ENCODE results near the gene ELMOD3.
"Not testable (repeated sequence)": the region's sequence is repeated elsewhere in the genome, so short reads cannot be mapped to it uniquely, and the experiment has no call there.

The ELMOD3 gene

DNA sequence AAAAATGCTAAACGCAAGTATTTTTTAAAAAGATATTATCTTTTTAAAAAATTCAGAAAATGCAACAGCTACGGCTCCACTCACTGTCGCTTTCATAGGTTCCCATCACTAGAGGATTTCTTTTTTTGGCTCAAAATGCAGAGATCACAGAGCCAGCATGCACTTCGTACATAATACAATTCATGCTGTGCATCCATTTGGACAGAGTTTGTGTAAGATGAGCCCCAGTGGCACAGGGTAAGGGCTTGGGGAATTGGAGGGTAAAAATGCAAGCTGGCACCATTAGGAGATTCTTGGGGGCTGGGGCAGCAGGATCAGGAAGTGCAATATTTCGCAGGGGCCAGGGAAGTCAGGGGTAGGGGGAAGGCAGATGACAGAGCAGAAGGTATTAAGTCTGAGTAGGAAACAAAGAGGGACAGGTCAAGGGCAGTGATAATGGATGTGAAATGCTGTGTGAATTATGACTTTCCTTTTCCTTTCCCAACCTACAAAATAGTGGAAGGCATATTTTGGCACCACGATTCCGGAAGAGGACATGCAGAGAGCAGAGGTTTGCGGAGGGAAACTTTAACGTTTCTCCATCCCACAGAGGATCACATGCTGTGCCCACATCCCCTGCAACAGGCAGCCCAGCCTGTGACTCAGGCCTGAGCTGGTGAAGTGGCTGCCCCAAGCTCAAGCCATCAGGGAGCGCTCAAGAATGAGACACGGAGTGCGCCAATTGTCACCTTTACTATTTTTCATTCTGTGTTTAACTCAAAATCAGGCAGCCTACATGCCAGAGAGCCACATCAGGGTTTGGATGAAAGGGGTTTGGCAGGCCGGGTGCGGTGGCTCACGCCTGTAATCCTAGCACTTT, 50.9 kb downstream of the ELMOD3 start:
- peak; percentile 85 for DNase-seq

GRCh38 chr2:85409845-85410583, 55.4 kb downstream of the ELMOD3 start, which contains the start of gene CAPG:
Gene CAPG (minus strand): TSS chr2:85410366. CDS start chr2:85402145, 8,221 bp downstream.
- peak; percentile 78 for DNase-seq

DNA sequence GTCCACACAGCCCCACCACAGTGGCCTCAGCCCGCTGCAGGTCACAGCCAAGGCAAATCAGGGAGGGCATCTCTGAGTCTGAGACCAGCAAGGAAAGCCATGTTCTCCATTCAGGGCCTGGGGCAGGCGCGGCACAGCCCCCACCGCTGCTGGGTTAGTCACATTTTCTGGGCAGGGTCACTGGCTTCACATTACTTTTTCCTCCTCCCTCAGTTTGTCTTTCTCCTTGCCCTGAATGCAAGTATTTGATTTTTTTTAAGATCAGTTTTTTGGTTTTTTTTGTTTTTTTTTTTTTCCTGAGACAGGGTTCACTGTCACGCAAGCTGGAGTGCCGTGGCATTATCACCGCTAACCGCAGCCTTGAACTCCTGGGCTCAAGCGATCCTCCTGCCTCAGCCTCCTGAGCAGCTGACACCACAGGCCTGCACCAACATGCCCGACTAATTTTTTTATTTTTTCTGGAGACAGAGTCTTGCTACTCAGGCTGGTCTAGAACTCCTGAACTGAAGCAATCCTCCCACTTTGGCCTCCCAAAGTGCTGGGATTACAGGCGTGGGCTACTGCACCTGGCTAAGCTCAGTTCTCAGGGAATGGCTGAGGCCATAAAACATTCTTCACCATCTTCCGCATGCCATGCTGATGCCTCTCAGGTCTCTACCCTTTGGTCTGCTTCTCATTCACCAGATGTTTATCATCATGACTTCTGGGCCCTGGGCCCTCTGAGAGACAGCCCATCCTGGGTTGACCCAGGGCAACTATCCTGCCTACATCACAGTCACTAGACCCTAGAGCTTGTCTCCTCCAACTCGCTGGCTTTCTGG, 56.2 kb downstream of the ELMOD3 start:
- no peak for DNase-seq

DNA sequence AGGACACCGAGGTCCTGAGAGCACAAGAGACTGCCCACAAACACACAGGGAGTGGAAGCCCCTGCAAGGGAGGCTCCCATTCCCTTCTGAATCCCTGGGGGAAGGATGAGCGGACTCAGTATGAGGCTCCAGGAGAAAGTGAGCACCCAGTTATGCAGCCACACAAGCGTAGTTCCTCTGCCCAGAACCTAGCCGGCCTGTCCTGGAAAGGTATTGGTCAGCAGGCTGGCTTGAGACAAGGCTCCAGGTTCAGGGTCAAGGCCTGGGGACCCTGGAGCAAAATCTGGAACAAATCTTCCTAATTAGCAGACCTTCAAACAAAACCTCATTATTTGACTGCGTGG, 56.8 kb downstream of the ELMOD3 start:
- no peak for DNase-seq

- peak; percentile 77 for DNase-seq
Observed at GRCh38 chr2:85413592-85414420, 59.2 kb downstream of the ELMOD3 start.

- DNase-seq: not testable (repeated sequence)
Observed at GRCh38 chr2:85414421-85414759, 59.8 kb downstream of the ELMOD3 start.

DNA sequence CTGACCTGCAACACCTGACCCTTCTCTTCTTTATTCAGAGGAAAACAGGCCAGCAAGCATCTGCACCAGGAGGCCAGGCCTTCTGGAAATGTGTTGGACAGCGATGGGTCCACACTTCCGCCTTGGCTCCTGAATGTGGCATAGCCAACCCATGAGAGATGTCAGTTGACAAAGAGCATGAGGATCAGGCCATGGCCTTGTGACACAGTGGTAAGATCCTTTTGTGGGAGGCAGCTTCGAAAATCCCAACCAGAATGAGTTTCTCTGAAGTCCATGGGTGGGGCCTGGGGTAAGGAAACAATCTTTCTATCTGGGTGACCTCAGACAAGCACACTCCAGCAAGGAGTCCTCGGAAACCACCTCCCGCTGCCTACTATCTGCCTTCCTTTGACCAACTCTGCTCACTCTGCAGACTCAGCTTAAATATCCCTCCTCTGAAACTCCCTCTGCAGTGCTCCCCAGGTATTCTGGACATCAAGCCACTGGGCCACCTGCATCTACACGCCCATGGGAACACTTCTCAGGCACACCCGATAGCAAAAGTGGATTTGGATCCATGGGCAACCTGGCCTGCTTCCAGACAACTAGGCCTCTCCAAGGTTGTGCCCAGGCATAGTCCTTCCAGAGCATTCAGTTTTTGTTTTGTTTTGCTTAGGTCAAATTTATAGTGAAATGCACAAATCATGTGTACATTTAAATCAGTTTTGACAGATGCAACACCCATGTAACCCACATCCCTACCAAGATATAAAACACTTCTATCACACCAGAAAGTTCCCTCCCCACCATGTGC, 60.4 kb downstream of the ELMOD3 start:
- no peak for DNase-seq

DNA sequence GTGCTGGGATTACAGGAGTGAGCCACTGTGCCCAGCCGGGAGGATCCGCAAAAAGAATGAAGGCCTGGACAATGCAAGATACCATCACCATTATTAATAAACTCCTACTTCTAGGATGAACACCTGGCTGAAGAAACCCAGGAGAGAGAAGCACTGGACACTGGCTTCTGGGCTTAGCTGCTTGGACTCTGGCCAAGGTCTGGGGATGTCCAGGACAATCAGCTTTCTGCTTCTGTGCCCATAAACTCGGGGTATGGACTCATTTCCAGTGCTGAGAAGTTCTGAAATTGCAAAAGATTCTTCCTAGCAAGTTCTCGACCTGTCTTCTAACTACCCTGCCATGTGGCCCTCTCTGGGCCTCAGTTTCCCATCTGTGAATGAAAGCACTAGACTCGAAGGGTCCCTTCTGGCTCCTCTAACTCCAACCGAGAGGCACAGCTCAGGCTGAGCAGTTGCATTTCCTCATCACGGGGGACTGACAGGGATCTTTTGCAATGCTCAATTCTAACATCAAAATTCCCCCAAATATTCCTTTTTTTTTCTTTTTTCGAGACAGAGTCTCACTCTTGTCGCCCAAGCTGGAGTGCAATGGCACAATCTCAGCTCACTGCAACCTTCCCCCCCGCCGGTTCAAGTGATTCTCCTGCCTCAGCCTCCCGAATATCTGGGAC, 61.5 kb downstream of the ELMOD3 start:
- no peak for DNase-seq

GRCh38 chr2:85418132-85419008, 63.8 kb downstream of the ELMOD3 start, which contains the start of gene SH2D6:
Gene SH2D6 (plus strand): TSS chr2:85418714. CDS start chr2:85429466, 10,752 bp downstream.
- DNase-seq: peak; percentile 95

- DNase-seq: no peak
Observed at GRCh38 chr2:85419009-85419675, 64.6 kb downstream of the ELMOD3 start.

DNA sequence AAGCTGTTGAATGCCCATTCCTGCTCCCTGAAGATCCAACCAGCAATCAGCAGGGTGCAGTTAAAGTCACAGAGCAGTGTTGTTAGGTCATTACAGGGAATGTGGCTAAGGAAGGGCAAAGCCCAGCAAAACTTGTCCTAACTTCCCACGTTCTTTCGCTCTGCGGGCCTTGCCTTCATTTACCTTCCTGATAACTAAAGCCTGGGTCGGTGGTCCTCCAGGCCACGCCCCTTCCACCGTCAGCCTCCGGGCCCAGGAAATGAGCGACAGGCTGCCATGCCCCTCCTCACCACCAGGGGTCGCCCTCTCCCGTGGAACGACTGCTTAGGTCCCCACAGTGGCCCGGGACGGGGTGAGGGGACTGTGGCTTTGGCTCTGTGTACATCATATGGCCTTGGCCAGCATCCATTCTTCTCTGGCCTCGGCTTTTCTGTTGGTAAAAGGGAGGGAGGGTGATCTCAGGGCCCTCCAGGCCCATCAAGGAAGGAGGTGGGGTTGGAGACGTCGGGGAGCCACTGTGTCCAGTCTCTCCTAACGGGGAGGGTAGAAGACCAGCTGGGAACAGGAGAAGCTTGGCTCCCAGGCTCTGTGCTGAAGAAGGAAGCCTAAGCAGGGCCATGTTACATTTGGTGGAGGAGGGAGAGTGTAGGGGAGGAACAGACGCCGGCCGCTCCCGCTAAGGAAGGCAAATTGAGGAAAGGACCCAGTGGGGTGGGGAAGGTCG, 66.1 kb downstream of the ELMOD3 start:
- DNase-seq: peak; percentile 97

GRCh38 chr2:85421260-85422071, 66.9 kb downstream of the ELMOD3 start:
- no peak for DNase-seq

- no peak for DNase-seq
Observed at GRCh38 chr2:85422072-85422457, 67.5 kb downstream of the ELMOD3 start.

DNA sequence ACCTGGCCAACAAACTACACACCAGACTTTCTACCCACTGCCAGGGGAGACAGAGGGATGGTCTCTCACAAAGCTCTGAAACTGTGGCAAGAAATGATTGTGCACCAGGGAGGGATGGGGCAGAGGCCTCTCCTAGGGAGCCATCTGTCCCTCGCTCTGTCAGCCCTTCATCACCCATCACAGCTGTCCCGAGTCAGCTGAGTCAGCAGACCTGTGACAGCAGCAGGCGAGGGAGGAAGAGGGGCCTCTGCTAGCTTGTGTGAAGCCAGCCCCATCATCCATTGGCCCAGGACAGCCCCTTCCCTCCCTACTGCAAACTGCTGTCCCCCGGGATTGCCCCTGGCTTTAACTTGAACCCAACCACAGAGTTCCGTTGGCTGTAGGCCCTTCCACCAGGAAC, 69.0 kb downstream of the ELMOD3 start:
- no peak for DNase-seq

- no peak for DNase-seq
Observed at GRCh38 chr2:85425588-85425987, 71.0 kb downstream of the ELMOD3 start.

DNA sequence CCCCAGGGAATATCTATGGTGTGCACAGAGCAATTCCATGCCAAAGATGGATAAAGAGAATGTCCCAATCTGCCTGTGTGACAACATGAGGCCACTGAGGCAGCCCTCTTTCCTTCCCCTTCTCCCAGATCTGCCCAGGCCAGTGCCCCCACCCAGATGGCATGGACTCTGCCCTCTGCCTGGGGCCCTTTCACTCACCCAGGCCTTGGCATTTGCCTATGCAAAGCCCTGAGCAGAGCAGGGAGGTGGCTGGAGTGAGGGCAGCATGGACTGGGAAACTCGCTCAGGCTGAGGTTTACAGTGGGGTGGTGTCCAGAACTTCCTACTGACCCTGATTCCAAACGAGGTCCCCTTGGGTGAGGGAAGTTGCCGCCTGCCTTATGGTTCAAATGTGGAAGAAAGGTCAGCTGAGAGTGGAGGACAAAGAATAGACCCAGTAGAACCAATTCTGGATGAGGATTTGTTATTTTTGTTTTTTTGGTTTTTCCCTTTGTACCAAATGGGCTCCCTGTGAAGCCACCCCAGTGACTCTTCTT, 72.8 kb downstream of the ELMOD3 start:
- no peak for DNase-seq

DNA sequence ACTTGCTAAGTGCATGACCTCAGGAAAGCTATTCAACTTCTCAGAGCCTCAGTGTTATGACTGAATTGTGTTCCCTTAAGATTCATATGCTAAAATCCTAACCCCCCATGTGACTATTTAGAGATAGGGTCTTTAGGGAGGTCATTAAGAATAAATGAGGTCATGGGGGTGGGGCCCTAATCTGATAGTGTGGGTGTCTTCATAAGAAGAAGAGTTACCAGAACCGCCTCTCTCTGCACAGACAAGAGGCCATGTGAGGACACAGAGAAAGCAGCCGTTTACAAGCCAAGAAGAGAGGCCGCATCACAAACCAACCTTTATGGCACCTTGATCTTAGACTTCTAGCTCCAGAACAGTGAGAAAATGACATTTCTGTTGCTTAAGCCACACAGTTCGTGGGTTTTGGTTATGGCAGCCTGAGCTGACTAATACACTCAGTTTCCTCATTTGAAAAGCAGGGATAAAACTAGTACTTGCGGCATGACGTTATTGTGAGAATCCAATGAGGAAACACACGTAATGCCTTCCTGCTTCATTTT, 73.8 kb downstream of the ELMOD3 start:
- DNase-seq: no peak

Data from activated effector memory CD4-positive, alpha-beta T cell treated with anti-CD3 and anti-CD28 coated beads, Interleukin-2, amount 50 U/mL, for 16 hours (primary cell).